Esophagus muscularis mucosa (tissue), 3 donors: ENCODE results near the gene MFSD12.

Experiments used
- POLR2A ChIP-seq: fragments of 450-650 bp; IDR thresholded peaks from one replicate; pipeline ENCODE4 v1.6.1; 2017; ENCODE audit warnings: antibody characterized with exemption, moderate library complexity, mild to moderate bottlenecking, low read depth
- POLR2AphosphoS5 ChIP-seq, 2 donors: sonication (generic); formaldehyde crosslinking; IDR thresholded peaks; one replicate each; pipeline ENCODE4 v1.6.1; 2017; ENCODE audit warnings: antibody characterized with exemption in 2 of 2
- TF ChIP-seq, protein P1 (sequence below), 3 experiments: fragments of 200-600 bp in 2 of 3; fragments of 450-650 bp in 1 of 3; sonication (generic) in 2 of 3; IDR thresholded peaks; one replicate each; pipeline ENCODE4 v1.5.1; 2017 to 2019; ENCODE audit warnings: antibody characterized with exemption in 3 of 3, mild to moderate bottlenecking in 2 of 3, moderate library complexity in 1 of 3

DNA sequence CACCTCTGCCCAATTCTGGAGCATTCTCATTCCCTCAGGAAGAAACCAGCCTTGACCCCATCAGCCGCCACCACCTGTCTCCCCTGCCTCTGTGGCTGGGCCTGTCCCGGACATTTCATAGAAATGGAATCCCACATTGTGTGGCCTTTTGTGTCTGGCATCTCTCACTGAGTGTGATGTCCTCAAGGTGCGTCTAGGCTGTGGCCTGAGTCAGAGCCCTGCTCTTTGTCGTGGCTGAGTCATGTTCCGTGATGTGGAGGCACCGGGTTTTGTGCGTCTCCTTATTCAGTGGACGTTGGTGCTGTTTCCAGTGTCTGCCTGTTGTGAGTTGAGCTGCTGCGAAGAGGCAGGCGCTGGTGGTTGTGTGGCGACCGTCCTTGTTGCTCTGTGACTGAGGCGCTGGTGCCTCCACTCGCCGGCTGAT, 47.8 kb downstream of the MFSD12 start:
- TF ChIP-seq, protein P1, sequence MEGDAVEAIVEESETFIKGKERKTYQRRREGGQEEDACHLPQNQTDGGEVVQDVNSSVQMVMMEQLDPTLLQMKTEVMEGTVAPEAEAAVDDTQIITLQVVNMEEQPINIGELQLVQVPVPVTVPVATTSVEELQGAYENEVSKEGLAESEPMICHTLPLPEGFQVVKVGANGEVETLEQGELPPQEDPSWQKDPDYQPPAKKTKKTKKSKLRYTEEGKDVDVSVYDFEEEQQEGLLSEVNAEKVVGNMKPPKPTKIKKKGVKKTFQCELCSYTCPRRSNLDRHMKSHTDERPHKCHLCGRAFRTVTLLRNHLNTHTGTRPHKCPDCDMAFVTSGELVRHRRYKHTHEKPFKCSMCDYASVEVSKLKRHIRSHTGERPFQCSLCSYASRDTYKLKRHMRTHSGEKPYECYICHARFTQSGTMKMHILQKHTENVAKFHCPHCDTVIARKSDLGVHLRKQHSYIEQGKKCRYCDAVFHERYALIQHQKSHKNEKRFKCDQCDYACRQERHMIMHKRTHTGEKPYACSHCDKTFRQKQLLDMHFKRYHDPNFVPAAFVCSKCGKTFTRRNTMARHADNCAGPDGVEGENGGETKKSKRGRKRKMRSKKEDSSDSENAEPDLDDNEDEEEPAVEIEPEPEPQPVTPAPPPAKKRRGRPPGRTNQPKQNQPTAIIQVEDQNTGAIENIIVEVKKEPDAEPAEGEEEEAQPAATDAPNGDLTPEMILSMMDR (IDR thresholded peaks at IDR 0.05): no peak
- no peak for TF ChIP-seq POLR2A
- no peak for TF ChIP-seq POLR2AphosphoS5 (IDR thresholded peaks at IDR 0.05)
